GM21576 (cell line): ENCODE measurements around the gene URAD.
A peak's percentile ranks its signal among the peaks of the same experiment; 100 is the strongest.

Source experiments
- ATAC-seq: cut with Tn5 transposase; IDR thresholded peaks from one replicate; pipeline ENCODE4 v1.9.1; 2021; ENCODE audit warnings: mild to moderate bottlenecking, moderate library complexity; ENCODE audit not compliant: unreplicated experiment

Gene URAD

GRCh38 chr13:27960362-27961226 lies 27.9 kb downstream of the URAD start:
- ATAC-seq: no peak

DNA sequence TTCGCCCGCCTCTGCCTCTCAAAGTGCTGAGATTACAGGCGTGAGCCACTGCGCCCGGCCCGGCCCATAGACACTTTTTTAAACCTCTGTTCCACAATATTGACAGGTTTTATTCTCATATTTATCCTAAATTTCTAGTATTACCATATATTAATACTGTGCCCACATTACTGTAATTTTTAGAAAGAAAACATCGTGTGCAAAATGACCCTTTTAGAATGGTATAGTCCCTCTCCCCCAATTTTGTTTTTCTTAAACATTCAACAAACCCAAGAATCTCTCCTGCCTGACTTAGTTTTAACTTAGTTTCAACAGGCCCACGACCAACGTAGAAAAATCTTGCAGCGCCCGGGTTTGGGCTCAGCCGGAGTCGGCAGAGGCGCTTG lies 28.5 kb downstream of the URAD start:
- ATAC-seq: no peak

DNA sequence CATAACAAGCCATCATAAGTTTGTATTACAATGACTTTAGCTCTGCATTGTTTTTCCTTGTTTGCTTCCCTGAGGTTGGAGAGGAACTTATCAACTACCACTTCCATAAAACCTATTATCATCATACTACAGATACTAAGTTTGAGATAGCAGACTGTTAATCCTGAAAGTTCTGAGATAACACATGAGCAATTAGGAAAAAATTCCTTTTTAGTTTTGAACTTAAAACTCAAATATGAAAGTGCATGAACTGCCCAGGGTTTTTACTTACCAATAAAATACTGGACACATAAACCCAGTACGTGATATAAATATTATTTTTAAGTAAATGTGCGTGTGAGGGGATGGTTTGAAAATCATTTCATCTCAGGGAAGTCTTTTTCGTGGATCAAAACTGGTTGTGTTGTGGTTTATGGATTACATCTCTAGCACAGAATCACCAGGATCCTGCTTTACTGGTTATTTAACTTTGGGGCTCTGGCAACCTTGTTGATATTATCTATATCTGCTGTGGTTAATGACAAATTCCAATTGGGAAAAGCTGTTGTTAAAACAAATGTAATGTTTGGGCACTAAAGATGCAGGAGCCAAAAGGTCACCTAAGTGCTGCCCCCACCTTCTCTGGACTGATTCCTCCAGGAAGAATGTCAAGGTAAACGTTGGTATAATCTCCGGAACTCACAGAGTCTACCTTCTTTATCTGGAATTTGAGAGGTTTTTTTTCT lies 31.8 kb downstream of the URAD start:
- ATAC-seq: no peak

- no peak for ATAC-seq
Observed at GRCh38 chr13:27955014-27955591, 33.4 kb downstream of the URAD start.

DNA sequence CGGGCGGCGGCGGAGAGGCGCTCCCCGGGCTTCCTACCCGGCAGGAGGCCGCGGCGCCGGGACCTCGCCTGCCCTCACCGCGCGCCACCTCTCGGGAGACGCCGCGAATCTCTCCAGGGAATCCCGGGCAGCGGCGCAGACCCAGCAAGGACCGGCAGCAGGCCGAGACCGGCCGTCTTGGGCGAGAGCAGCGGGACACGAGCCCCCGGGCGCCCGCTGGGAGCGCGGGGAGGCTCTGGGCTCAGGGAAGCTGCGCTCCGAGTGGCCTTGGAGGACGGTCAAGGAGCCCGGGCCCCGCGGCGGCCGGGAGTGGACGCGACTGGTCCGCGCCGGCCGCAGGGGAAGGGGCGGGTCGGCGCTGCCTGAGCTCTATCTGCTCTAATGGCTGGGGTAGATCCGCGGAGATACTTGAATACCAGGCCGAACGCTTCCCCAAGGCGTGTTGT lies 34.1 kb downstream of the URAD start:
- ATAC-seq: peak; percentile 18

DNA sequence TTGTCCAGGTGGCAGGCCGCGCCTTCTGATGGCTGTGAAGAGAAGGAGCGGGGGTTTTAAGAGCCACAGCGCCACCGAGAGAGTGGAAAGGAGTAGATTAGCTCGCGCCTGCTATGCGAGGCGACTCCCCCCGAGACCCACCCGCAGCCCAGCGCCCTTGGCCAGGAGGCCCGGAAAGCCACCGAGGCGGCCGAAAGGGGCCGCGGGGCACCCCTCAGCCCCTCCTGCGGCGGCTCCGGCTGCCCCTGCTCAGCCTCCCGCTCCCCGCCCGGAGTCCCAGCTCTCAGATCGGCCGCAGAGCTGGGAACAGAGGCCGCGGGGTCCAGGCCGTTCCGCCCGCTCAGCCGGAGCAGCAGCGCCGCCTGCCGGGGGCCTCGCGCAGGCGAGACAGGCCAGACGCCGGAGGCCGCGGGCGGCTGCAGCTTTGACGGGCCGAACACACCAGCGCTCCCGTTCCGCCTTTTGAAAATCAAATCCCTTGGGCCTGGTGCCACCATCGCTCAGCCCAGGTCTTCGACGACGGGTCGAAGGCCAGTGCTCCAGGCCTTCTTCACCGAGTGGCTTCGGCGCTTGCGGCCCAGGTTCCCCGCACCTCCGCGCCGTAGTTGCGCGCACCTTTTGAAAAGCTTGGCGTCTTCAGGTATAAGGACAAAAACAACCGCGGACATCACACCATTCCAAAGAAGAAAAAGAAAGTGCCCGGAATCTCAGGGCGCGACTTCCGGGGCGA lies 34.7 kb downstream of the URAD start:
- peak; percentile 84 for ATAC-seq

DNA sequence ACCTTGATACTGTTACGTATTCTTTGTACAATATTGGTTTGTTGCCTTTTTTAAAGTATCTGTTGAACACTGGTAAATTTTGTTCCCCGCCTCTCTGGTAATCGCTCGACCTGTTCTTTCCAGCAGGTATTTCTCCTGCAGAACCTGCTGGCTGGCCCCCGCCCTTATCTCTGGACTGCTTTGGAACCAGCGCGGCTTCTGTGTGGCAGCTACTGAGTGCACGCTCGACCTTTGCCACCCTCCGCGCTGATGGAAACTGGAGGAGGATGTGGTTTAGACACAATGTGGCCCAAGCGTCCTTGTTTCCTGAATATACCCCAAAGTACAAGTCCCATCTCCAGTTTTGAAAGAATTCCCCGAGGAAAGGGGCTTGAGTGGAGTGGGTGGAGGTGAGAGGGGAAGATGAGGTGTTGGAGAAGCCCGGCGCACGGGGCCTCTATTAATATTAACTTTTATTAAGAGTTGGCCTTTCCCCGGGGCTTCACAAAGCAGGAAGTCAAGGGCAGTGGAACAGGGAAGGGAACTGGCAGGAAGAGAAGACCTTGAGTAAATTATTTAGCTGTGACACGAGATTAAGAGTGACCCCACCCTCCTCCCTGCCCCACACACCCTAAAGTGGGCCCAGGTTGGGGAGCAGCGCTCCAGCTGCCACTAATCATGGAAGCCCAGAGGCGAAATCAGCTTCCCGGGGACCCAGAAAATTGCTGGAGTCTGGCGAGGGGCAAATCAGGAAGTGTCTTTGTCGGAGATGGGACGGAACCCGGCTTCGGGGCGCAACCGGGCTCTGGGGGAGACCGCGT lies 35.4 kb downstream of the URAD start:
- ATAC-seq: no peak

- no peak for ATAC-seq
Observed at GRCh38 chr13:27942972-27943371, 45.5 kb downstream of the URAD start.

GRCh38 chr13:27933580-27934328 lies 54.7 kb downstream of the URAD start:
- ATAC-seq: no peak

DNA sequence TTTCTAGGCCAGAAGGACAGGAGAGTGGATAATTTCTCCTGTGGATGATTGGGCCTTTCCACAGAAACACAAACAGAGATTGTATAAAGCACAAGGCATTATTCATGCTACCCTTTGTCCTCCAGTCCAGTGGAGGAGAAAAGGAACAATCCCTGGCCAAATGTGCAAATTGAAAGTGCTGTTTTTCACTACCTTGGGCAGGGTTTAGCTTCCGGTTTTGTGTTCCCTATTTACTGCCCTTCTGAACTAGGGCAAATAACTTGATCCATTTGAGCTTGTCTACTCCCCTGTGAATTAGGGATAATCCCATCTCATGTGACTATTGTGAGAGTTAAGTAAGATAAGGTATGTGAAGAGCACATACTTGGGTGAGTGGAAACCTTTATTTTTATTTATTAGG lies 55.4 kb downstream of the URAD start:
- no peak for ATAC-seq

DNA sequence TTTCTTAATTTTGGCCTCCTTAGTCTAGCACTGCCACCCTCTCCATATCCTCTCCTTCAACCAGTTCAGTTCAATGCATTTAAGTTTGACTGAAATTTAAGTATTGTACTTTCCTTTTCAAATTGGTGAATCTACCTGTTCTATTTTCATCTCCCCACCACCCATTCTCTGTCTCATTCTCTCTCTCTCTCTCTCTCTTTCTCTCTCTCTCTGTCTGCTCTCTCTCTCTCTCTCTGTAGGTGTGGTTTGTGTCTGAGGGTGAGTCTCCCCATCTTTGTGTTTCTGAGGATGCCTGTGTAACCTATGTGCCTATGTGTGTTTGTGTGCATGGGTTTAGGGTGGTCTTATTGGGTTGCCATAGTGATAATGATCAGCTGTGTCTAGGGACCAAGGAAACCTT lies 58.6 kb downstream of the URAD start:
- ATAC-seq: no peak

- no peak for ATAC-seq
Observed at GRCh38 chr13:27928805-27929753, 59.4 kb downstream of the URAD start.

- no peak for ATAC-seq
Observed at GRCh38 chr13:27928353-27928804, 60.1 kb downstream of the URAD start.
